NCI-H1694 treated with DMSO at 0.1 percent for 48 hours (cell line): Measurements from ENCODE around the gene PLCXD3.

Source experiments
- DNase-seq: peaks from one replicate; lab custom pipeline; 2025; lab: John Stamatoyannopoulos, UW

PLCXD3 gene

DNA sequence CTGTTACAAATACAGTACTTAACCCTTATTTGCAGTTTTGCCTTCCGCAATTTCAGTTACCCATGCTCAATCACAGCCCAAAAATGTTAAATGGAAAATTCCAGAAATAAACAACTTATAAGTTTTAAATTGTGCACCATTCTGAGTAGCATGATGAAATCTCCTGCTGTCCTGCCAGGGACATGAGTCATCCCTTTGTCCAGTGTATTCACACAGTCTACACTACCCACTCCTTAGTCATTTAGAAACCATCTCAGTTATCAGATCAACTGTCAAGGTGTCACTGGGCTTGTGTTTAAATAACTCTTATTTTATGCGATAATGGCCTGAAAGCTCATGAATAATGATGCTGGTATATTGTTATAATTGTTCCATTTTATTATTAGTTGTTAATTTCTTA is 95.8 kb downstream of the PLCXD3 start:
- DNase-seq, result no peak

- DNase-seq, result no peak
These were observed 97.3 kb downstream of the PLCXD3 start for GRCh38 chr5:41413074-41413473.

GRCh38 chr5:41412496-41412895 is 97.9 kb downstream of the PLCXD3 start:
- no peak for DNase-seq

DNA sequence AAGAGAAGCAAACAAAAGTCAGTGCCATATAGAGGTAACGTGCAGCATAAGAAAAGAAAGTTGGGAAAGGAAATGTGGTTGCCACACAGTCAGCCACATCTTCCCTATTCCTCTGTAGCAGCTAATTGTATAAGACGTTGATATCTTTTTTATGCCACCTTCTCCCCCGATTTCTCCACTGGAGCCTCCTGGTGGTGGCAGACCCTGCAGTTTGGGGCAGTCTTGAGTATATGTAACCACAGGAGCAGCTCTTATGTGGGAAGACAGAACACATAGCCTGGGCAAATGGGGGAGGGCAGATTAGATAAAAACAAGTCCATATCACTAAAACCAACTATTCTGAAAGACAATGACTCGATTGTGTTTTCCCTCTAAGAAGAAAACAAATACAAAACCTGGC is 99.7 kb downstream of the PLCXD3 start:
- DNase-seq, result no peak

DNA sequence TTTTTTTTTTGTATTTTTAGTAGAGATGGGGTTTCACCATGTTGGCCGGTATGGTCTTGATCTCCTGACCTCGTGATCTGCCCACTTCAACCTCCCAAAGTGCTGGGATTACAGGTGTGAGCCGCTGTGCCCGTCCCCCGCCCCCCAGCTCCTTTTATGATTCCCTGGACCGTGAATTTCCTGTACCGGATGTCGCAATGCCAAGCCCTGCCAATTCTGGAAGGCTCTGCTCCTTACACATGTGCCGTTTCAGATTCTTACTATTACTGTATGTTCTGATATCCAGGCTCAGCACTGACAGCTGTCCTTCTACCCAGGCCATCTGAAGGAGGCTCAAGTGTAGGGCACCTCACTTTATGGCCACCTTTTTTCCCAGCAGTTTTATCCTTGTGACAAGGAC is 100.1 kb downstream of the PLCXD3 start:
- DNase-seq, result no peak

- no peak for DNase-seq
These were observed 101.5 kb downstream of the PLCXD3 start for GRCh38 chr5:41408676-41409443.

DNA sequence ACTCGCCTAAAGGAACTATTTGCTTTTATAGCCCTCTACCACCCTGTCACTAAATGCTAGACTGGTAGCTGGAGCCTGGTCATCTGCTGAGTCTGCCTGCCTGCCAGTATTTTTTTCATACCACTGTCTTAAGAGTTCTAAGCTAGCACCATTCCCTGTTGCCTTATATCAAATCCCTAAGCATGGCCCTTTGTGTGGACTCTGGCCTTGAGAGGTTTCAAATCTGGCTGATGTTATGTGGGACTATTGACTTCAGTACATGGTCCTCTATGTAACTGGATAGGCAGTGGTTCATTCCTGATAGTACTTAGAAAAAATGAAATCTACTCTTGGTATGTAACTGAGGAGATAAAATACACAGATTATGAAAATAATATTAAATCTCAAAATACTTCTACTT is 103.5 kb downstream of the PLCXD3 start:
- no peak for DNase-seq

DNA sequence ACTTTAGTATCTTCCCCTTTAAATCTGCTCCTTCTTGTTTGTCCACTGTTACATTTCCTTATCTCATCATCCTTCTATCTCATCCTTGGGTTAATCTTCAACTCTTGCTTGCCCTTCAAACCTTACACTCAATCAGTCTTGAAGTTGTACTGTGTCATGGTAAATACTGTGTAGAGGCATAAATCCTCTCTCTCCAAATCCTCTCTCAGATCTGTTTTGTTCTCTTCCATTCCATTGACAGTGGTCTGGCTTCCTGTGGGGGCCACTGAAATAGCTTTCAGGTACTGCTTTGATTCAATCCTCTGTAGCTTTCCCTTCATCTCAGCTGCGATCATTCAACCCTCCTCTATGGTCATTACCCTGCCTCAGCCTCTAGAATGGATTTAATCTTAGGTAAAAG is 104.0 kb downstream of the PLCXD3 start:
- DNase-seq, result no peak

- no peak for DNase-seq
These were observed 105.6 kb downstream of the PLCXD3 start for GRCh38 chr5:41404757-41405156.

- no peak for DNase-seq
These were observed 106.6 kb downstream of the PLCXD3 start for GRCh38 chr5:41403846-41404245.

DNA sequence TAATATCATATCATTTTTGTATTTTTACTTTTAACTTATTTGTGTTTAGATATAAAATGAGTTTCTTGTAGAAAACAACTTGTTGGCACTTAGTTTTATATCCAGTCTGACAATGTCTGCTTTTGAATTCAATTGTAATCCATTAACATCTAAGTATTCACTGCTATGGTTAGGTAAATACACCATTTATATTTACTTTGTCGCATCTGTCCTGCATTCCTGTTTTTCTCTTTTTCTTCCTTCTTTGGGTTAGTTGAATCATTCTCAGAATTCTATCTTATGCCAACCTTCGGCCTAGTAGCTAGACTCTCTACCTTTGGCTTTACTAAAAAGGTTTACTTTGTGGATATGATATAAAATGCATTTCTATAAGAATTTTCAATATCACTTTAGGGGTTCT is 107.6 kb downstream of the PLCXD3 start:
- DNase-seq, result no peak

- no peak for DNase-seq
These were observed 110.6 kb downstream of the PLCXD3 start for GRCh38 chr5:41399839-41400238.

GRCh38 chr5:41392016-41392415 is 118.4 kb downstream of the PLCXD3 start:
- no peak for DNase-seq

DNA sequence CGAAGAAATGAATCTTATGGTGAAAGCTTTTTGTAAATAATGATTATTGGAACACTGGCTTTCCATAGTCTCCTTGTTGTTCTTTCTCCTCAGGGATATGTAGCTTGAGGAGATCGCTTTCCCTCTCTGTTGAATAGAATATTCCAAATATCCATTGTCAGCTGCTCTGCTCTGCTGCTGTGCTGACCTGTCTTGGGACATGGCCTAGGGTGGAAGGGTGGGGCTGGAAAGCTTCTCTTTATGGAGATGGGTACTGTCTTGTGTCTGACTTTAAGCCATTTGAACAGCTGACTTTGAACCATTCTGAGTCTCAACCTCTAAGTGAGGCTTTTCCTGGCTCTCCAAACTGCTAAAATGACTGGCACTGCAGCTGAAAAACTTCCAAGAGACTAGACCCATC is 135.8 kb downstream of the PLCXD3 start:
- no peak for DNase-seq

DNA sequence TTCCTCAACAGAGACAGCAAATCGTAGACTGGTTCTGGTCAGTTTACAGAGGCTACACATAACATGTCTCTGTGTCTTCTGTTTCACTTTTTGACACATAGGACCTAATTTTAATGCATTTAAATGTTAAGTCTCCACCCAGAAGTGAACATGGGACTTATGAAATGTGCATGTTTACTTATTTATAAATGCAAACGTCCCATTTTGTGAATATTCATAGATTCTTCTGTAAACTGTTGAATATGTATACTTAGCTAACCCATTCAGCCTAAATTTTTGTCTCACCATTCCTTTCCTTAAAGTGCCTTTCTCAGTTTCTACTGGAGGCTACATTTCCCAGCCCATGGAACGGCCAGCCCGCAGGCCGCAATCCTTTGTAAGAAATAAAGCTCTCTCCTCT is 137.2 kb downstream of the PLCXD3 start:
- no peak for DNase-seq

DNA sequence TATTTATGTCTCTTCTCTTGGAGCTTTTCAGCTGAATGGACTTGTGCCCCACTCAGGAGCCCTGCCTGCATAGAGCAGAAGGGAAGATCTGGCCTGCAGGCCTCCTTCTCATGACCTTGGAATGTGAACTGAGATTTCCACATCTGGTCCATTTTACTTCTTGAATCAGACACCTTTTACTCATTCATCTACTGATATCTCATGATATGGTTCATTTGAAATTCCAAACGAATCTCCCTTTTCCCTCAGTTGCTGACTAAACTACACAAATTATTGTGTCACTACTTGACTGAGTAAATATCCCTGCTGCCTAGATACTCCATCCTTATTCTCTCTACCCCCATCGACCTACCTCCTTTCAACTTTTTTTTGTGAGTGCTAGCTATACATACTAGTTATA is 138.7 kb downstream of the PLCXD3 start:
- no peak for DNase-seq

DNA sequence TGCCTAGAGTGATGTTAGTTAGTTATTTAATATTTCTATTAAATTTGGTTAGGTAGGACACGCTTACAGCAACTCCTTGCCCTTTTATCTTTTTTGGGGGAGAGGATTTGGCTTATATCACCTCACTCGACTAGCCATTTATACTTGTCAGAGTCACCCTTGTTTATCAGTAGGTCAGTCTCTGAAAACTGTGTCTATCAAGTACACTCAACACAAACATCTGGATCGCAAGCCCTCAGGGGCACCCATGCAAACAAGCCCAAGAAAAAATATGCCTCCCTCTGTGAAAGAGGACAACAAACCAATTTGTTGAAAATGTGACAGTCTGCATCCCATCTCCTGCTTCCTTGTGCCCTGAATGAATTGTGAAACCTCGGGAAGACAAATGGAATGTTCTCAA is 139.9 kb downstream of the PLCXD3 start:
- no peak for DNase-seq

DNA sequence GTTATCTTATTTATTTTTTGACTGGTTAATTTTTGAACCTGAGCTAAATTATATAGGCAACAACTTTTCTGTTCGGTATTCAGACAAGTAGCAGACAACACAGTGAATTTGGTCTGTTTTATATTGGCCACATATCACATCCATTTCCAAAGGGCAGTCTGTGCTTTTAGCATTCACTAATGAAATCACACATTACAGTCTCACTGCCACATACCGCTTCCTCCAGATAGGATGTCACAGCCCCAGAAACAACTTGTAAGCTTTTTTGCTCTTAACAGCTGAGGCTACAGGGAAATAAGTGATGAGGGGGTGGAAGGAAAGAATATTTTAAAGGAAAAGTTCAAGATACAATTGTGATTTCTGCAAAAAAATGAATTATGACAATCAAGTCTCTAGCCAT is 140.6 kb downstream of the PLCXD3 start:
- DNase-seq, result no peak

DNA sequence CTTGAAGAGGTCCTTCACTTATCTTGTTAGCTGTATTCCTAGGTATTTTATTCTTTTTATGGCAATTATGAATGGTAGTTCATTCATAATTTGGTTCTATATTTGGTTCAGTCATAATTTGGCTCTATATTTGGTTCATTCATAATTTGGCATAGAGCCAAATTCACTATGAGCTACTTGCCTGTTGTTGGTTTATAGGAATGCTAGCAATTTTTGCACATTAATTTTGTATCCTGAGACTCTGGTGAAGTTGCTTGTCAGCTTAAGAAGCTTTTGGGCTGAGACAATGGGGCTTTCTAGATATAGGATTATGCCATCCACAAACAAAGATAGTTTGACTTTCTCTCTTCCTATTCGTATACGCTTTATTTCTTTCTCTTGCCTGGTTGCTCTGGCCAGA is 142.2 kb downstream of the PLCXD3 start:
- DNase-seq, result no peak

DNA sequence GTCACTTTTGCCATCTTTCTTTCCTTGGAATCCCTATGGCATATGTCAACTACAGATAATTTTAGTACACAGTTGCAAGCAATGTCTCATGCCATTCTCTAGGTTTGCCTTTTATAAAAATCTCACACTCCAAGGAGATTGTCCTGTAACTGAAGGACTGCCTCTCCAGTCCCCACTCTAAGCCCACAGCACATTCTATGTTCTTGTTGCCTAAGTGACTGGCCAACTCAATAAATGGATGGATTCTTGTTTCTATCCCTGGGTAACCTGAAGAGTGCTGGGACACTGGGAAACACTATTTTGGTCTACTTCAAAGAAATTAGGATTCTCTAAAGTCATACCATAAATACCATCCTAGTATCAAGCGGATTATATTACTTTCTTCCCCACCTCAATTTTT is 145.0 kb downstream of the PLCXD3 start:
- no peak for DNase-seq

GRCh38 chr5:41364346-41364745 is 146.1 kb downstream of the PLCXD3 start:
- DNase-seq, result no peak

DNA sequence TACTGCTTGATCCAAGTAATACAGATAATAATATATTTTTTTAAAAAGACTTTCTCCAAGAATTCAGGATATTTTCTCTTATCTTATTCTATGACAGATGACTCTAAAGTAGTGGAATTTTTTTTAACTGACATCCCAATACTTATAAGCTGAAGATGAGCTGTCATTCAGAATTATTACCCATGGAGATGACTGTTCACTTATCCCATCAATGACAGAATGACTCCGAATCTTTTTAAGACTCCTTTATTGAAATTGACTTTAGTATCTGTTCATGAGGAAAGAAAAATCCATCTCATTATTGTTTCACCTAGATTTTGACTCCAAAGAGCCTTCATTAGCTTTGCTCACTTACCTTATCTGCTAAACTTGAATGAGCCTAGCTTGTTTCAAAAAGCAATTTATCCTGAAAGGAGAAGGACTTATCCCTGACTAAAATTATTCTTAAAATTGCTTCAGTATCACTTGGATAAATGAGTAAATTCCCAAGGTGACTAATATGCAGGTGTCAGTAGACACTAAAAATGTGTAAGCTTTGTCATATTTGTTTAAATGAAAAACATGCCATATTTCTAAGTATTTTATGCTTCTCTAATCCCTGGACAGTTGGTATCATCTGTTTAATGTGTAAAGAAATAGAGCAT is 146.9 kb downstream of the PLCXD3 start:
- no peak for DNase-seq

DNA sequence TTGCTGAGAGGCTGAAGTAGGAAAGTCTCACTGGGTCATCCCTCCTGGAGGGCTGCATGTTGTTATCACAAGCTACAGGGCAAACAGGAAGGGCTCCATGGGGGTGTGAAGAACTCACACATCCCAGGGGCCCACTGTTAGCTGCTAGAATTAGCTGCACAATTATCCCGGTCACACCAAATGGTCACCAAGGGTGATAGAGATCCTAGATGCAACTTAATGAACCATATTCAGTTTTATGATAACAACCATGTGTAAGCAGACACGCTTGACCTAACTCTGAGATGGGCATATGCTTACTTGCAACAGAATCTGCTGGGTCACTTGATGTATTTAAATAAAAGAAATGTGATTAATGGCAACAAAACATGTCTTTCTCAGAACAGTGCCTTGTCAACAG is 153.6 kb downstream of the PLCXD3 start:
- DNase-seq, result no peak

DNA sequence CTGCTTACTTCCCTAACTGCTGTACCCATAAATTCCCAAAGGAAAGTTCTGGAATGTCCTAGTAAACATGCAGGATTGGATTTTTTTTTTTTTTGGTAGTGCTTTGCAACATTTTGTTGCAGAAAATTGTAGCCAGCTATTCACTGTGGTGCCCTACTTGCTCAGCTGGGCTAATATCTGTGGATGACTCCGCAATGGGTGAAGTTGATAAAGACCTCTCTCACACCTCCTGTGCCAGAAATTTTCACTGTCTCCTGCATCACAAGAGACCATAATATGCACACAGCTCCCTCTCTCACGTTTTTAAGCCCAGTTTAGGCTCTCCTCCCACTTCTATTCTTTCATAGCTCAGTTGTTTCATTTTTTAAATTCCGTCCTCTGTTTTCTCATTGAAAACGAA is 160.6 kb downstream of the PLCXD3 start:
- no peak for DNase-seq
